ENCODE data around the gene DEFB123. TPM values are rescaled to one million over a fixed set of nuclear protein-coding genes. Genes with fewer than 3 reads are reported as not detected.
"Not testable (repeated sequence)": the region's sequence is repeated elsewhere in the genome, so short reads cannot be mapped to it uniquely, and the experiment has no call there.

DEFB123 gene
- total RNA-seq, 1 donor from 2014 or later, result not detected

DNA sequence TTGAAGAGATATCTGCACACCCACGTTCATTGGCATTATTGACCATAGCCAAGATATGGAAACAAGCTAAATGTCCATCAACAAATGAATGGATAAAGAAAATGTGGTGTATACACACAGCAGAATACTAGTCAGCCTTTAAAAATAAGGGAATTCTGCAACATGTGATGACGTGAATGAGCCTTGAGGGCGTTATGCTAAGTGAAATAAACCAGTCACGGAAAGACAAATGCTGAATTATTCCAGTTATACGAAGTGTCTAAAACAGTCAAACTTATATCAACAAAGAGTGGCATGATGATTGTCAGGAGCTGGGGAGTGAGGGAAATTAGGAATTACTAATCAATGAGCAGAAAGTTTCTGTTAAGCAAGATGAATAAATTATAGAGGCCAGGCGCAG is 26.1 kb upstream of the DEFB123 start:
- no peak overlapping the region for H3K4me3 Mint-ChIP-seq
- H3K4me3 ChIP-seq, result no peak overlapping the region
- H2AFZ ChIP-seq (replicated peaks), result no peak overlapping the region
- no peak overlapping the region for H3K27ac Mint-ChIP-seq
- TF ChIP-seq CTCF (IDR thresholded peaks at IDR 0.05) (no peak), EZH2phosphoT487 (IDR thresholded peaks at IDR 0.05) (no peak)
- H3F3A ChIP-seq (ENCODE audit: low read depth), result no peaks in the 10 kb centered on the region
- no peaks in the 10 kb centered on the region for H3K4me1 Mint-ChIP-seq
- no peak overlapping the region for H3K4me2 ChIP-seq
- no peaks in the 10 kb centered on the region for H3K27me3 Mint-ChIP-seq (ENCODE audit: insufficient read depth, low read depth)
- H3K79me2 ChIP-seq (ENCODE audit: low read depth), result no peaks in the 10 kb centered on the region
- DNase-seq (ENCODE audit: low spot score), result no peak
- no peaks in the 10 kb centered on the region for H4K20me1 ChIP-seq (ENCODE audit: low read depth)
- no peaks in the 10 kb centered on the region for H3K36me3 ChIP-seq
- peaks cover 8% of the 10 kb centered on the region for H3K9me3 Mint-ChIP-seq
- no peaks in the 10 kb centered on the region for H3K4me1 ChIP-seq
- peaks cover 6% of the 10 kb centered on the region for H3K9me3 ChIP-seq (ENCODE audit: low read depth)
- H3K27me3 ChIP-seq, result no peaks in the 10 kb centered on the region
- no peak overlapping the region for H3K27ac ChIP-seq
- H3K9ac ChIP-seq, result no peak overlapping the region
- H3K36me3 Mint-ChIP-seq, result no peaks in the 10 kb centered on the region

GRCh38 chr20:31415653-31416052 is 24.8 kb upstream of the DEFB123 start:
- no peak overlapping the region for H3K4me2 ChIP-seq
- no peak overlapping the region for H3K9ac ChIP-seq
- no peaks in the 10 kb centered on the region for H3K4me1 ChIP-seq
- H2AFZ ChIP-seq (replicated peaks), result no peak overlapping the region
- H3K36me3 ChIP-seq, result no peaks in the 10 kb centered on the region
- Mint-ChIP-seq H3K4me1 (no peaks in the 10 kb centered on the region), H3K27ac (no peak overlapping the region), H3K27me3 (ENCODE audit: insufficient read depth, low read depth) (no peaks in the 10 kb centered on the region), H3K36me3 (no peaks in the 10 kb centered on the region), H3K4me3 (no peak overlapping the region), H3K9me3 (peaks cover 8% of the 10 kb centered on the region)
- TF ChIP-seq EZH2 (IDR thresholded peaks at IDR 0.05) (no peak), EZH2phosphoT487 (IDR thresholded peaks at IDR 0.05) (no peak), CTCF (IDR thresholded peaks at IDR 0.05) (no peak)
- H3K27me3 ChIP-seq, result no peaks in the 10 kb centered on the region
- H3F3A ChIP-seq (ENCODE audit: low read depth), result no peaks in the 10 kb centered on the region
- H3K9me3 ChIP-seq (ENCODE audit: low read depth), result peaks cover 6% of the 10 kb centered on the region
- no peaks in the 10 kb centered on the region for H4K20me1 ChIP-seq (ENCODE audit: low read depth)
- H3K79me2 ChIP-seq (ENCODE audit: low read depth), result no peaks in the 10 kb centered on the region
- H3K27ac ChIP-seq, result no peak overlapping the region
- H3K4me3 ChIP-seq, result no peak overlapping the region
- DNase-seq (ENCODE audit: low spot score), result no peak

DNA sequence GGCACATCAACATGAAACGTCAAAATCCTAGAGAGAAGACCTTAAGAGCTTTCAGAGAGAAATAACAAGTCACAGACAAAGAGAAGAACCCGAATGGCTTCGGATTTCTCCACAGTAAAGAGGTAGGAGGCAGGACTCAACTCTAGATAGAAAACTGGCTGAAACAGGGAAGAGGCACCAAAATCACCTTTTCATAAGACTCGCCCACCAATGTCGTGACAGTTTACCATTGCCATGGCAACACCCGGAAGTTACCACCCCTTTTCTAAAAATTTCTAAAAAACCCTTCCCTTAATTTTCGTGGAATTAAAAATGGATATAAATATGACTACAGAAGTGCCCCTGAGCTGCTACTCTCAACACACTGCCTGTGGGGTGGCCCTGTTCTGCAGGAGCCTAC is 22.1 kb upstream of the DEFB123 start:
- Mint-ChIP-seq H3K27ac (no peak overlapping the region), H3K4me1 (no peaks in the 10 kb centered on the region), H3K9me3 (peaks cover 6% of the 10 kb centered on the region), H3K27me3 (ENCODE audit: insufficient read depth, low read depth) (no peaks in the 10 kb centered on the region), H3K36me3 (no peaks in the 10 kb centered on the region), H3K4me3 (no peak overlapping the region)
- H2AFZ ChIP-seq (replicated peaks), result no peak overlapping the region
- TF ChIP-seq EZH2phosphoT487 (IDR thresholded peaks at IDR 0.05) (no peak), EZH2 (IDR thresholded peaks at IDR 0.05) (no peak), CTCF (IDR thresholded peaks at IDR 0.05) (no peak)
- no peaks in the 10 kb centered on the region for H3K4me1 ChIP-seq
- H3K9ac ChIP-seq, result no peak overlapping the region
- H3K9me3 ChIP-seq (ENCODE audit: low read depth), result peaks cover 3% of the 10 kb centered on the region
- H4K20me1 ChIP-seq (ENCODE audit: low read depth), result no peaks in the 10 kb centered on the region
- no peaks in the 10 kb centered on the region for H3K79me2 ChIP-seq (ENCODE audit: low read depth)
- H3K36me3 ChIP-seq, result no peaks in the 10 kb centered on the region
- no peaks in the 10 kb centered on the region for H3F3A ChIP-seq (ENCODE audit: low read depth)
- DNase-seq (ENCODE audit: low spot score), result no peak
- no peak overlapping the region for H3K4me2 ChIP-seq
- H3K27ac ChIP-seq, result no peak overlapping the region
- H3K27me3 ChIP-seq, result no peaks in the 10 kb centered on the region
- no peak overlapping the region for H3K4me3 ChIP-seq

- Histone ChIP-seq H2AFZ (replicated peaks) (no peak overlapping the region), H3K36me3 (no peaks in the 10 kb centered on the region), H3K4me1 (no peaks in the 10 kb centered on the region), H3K4me3 (no peak overlapping the region), H3K27me3 (no peaks in the 10 kb centered on the region), H3K9ac (no peak overlapping the region), H3K4me2 (no peak overlapping the region), H3K79me2 (ENCODE audit: low read depth) (no peaks in the 10 kb centered on the region), H4K20me1 (ENCODE audit: low read depth) (no peaks in the 10 kb centered on the region), H3K27ac (no peak overlapping the region), H3F3A (ENCODE audit: low read depth) (no peaks in the 10 kb centered on the region), H3K9me3 (ENCODE audit: low read depth) (peaks cover 24% of the 10 kb centered on the region)
- peaks cover 2% of the 10 kb centered on the region for H3K9me3 Mint-ChIP-seq
- peaks cover 4% of the 10 kb centered on the region for H3K4me1 Mint-ChIP-seq
- no peak for TF ChIP-seq CTCF (IDR thresholded peaks at IDR 0.05)
- TF ChIP-seq EZH2phosphoT487 (IDR thresholded peaks at IDR 0.05), result no peak
- no peak for TF ChIP-seq EZH2 (IDR thresholded peaks at IDR 0.05)
- H3K36me3 Mint-ChIP-seq, result no peaks in the 10 kb centered on the region
- H3K27ac Mint-ChIP-seq, result no peak overlapping the region
- H3K4me3 Mint-ChIP-seq, result no peak overlapping the region
- no peak for DNase-seq (ENCODE audit: low spot score)
- H3K27me3 Mint-ChIP-seq (ENCODE audit: insufficient read depth, low read depth), result peaks cover 2% of the 10 kb centered on the region
Observed at GRCh38 chr20:31425797-31426196, 14.6 kb upstream of the DEFB123 start.

DNA sequence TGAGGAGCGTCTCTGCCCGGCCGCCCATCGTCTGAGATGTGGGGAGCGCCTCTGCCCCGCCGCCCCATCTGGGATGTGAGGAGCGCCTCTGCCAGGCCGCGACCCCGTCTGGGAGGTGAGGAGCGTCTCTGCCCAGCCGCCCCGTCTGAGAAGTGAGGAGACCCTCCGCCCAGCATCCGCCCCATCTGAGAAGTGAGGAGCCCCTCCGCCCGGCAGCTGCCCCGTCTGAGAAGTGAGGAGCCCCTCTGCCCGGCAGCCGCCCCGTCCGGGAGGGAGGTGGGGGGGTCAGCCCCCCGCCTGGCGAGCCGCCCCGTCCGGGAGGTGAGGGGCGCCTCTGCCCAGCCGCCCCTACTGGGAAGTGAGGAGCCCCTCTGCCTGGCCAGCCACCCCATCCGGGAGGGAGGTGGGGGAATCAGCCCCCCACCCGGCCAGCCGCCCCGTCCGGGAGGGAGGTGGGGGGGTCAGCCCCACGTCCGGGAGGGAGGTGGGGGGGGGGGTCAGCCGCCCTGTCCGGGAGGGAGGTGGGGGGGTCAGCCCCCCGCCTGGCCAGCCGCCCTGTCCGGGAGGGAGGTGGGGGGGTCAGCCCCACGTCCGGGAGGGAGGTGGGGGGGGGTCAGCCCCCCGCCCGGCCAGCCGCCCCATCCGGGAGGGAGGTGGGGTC is 13.4 kb upstream of the DEFB123 start:
- H3K36me3 ChIP-seq; H3K4me3 ChIP-seq; H2AFZ ChIP-seq (replicated peaks); H4K20me1 ChIP-seq (ENCODE audit: low read depth); H3K79me2 ChIP-seq (ENCODE audit: low read depth); H3K4me2 ChIP-seq; H3K27ac ChIP-seq; H3F3A ChIP-seq (ENCODE audit: low read depth); H3K4me3 Mint-ChIP-seq; H3K27ac Mint-ChIP-seq; H3K9me3 Mint-ChIP-seq; DNase-seq (ENCODE audit: low spot score); H3K36me3 Mint-ChIP-seq; H3K27me3 Mint-ChIP-seq (ENCODE audit: insufficient read depth, low read depth); H3K27me3 ChIP-seq; H3K4me1 ChIP-seq; H3K4me1 Mint-ChIP-seq; H3K9ac ChIP-seq: not testable (repeated sequence)
- peaks cover 24% of the 10 kb centered on the region for H3K9me3 ChIP-seq (ENCODE audit: low read depth)
